NCI-H510A treated with DMSO at 0.1 percent for 48 hours (cell line): ENCODE data around the gene EEF1AKMT2.
A peak's percentile ranks its signal among the peaks of the same experiment; 100 is the strongest.
"Not testable (repeated sequence)": the region's sequence is repeated elsewhere in the genome, so short reads cannot be mapped to it uniquely, and the experiment has no call there.

Source experiments
- DNase-seq: peaks from one replicate; lab custom pipeline; 2025; lab: John Stamatoyannopoulos, UW

The EEF1AKMT2 gene

GRCh38 chr10:124791547-124792348 is at the start of gene EEF1AKMT2:
TSS of gene EEF1AKMT2 (minus strand) at chr10:124791887. CDS start at chr10:124791833, 54 bp downstream.
- DNase-seq, result peak; percentile 78

- no peak for DNase-seq
Observed at GRCh38 chr10:124837687-124838086, 46.0 kb upstream of the EEF1AKMT2 start.

GRCh38 chr10:124831116-124831515 is 39.4 kb upstream of the EEF1AKMT2 start:
- DNase-seq, result no peak

- DNase-seq, result no peak
Observed at GRCh38 chr10:124830445-124830844, 38.8 kb upstream of the EEF1AKMT2 start.

GRCh38 chr10:124829447-124830115 is 37.9 kb upstream of the EEF1AKMT2 start:
- no peak for DNase-seq

GRCh38 chr10:124827474-124827873 is 35.8 kb upstream of the EEF1AKMT2 start:
- DNase-seq, result no peak

- no peak for DNase-seq
Observed at GRCh38 chr10:124826262-124826661, 34.6 kb upstream of the EEF1AKMT2 start.

GRCh38 chr10:124825702-124826101 is 34.0 kb upstream of the EEF1AKMT2 start:
- DNase-seq, result no peak

GRCh38 chr10:124824932-124825331 is 33.2 kb upstream of the EEF1AKMT2 start:
- not testable (repeated sequence) for DNase-seq

- DNase-seq, result no peak
Observed at GRCh38 chr10:124824507-124824906, 32.8 kb upstream of the EEF1AKMT2 start.

GRCh38 chr10:124821520-124821919 is 29.8 kb upstream of the EEF1AKMT2 start:
- no peak for DNase-seq

GRCh38 chr10:124820121-124820520 is 28.4 kb upstream of the EEF1AKMT2 start:
- DNase-seq, result peak; percentile 93

- DNase-seq, result no peak
Observed at GRCh38 chr10:124802313-124802675, 10.6 kb upstream of the EEF1AKMT2 start.

GRCh38 chr10:124799211-124799610 is 7.5 kb upstream of the EEF1AKMT2 start:
- no peak for DNase-seq

- DNase-seq, result no peak
Observed at GRCh38 chr10:124798781-124799180, 7.1 kb upstream of the EEF1AKMT2 start.

- no peak for DNase-seq
Observed at GRCh38 chr10:124798364-124798763, 6.7 kb upstream of the EEF1AKMT2 start.

GRCh38 chr10:124792998-124793352 is 1.3 kb upstream of the EEF1AKMT2 start:
- no peak for DNase-seq

- DNase-seq, result not testable (repeated sequence)
Observed at GRCh38 chr10:124782900-124783299, 8.8 kb downstream of the EEF1AKMT2 start.

- DNase-seq, result no peak
Observed at GRCh38 chr10:124768791-124769190, 22.9 kb downstream of the EEF1AKMT2 start.

- DNase-seq, result no peak
Observed at GRCh38 chr10:124765256-124765655, 26.4 kb downstream of the EEF1AKMT2 start.

GRCh38 chr10:124763267-124763666 is 28.4 kb downstream of the EEF1AKMT2 start:
- no peak for DNase-seq

- no peak for DNase-seq
Observed at GRCh38 chr10:124762281-124762680, 29.4 kb downstream of the EEF1AKMT2 start.

GRCh38 chr10:124756156-124756903 is 35.4 kb downstream of the EEF1AKMT2 start:
- DNase-seq, result no peak
